Inflammatory macrophage treated with lipopolysaccharide for 4 hours (primary cell): ENCODE data around the gene CHST11.
"Not testable (repeated sequence)": the region's sequence is repeated elsewhere in the genome, so short reads cannot be mapped to it uniquely, and the experiment has no call there.

Experiments used
- DNase-seq: peaks from one replicate; pipeline ENCODE4 v3.0.0-alpha.2; 2020

CHST11 gene

DNA sequence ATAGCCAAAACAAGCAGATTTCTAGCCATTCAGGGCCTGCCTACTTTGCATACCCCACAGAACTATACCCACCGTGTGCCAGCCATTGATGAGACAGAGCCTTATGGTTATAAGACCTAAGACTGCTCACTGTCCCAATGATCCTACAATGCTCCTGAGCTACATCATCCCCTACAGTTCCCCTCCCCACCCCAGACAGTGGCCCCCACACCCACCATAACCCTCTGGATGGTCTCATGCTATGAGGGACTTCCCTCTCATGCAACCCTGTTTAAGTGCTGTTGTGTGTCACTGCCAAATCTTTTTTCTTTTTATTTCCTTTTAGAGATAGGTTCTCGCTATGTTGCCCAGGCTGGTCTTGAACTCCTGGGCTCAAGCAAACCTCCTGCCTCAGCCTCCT, 75.9 kb downstream of the CHST11 start:
- DNase-seq: peak; percentile 62

- DNase-seq: no peak
Measured at GRCh38 chr12:104533134-104533533, 76.4 kb downstream of the CHST11 start.

DNA sequence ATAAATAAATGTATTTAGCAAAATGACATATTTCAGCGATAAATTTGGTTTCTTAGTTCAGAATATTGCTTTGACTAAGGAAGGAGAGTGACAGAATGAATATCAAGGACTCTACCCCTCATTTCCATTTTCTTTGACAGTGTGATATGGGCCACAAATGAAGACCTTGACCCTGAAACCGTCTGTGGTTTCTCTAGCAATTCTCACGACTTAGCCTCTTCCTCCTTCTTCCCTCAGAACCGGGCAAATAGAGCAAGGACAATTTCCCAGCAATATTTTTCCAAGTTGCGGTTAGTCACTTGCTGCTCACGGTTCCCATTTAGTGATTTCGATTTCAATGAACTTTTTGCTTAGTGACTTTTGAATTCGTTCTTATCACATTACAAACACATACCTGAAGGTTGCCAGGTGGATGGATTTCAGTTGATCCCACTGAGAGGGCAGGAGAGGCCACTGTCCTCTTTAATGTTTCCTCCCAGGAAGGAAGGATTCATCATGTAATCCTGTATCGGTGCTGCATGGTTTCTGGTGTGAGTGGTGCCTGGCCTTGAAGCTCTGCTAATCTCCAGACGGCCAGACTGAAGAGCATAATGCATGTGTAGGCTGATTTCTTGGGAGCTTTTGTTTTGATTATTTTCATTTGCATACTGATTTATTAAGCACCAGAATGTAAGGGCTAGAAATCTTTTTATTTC, 77.6 kb downstream of the CHST11 start:
- DNase-seq: peak; percentile 22

DNA sequence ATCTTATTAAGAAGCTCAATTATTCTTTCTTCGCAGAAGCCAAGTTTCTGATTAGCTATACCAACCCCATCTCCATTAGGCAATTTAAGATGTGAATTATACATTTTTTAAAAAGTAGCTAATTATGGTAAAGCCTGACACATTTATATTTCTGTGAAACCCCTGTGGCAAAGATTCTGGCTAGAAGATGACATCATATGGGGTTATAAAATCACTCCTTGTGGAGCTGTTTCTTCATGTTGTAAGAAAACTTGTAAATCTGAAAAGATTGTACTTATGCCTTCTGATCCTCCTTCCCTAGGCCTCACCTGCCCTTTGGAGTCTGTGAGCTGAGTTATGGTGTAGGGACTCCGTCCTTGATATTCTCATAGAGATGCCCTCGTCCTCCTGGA, 78.1 kb downstream of the CHST11 start:
- no peak for DNase-seq

GRCh38 chr12:104535369-104535768, 78.6 kb downstream of the CHST11 start:
- no peak for DNase-seq

GRCh38 chr12:104536841-104537240, 80.1 kb downstream of the CHST11 start:
- DNase-seq: no peak

DNA sequence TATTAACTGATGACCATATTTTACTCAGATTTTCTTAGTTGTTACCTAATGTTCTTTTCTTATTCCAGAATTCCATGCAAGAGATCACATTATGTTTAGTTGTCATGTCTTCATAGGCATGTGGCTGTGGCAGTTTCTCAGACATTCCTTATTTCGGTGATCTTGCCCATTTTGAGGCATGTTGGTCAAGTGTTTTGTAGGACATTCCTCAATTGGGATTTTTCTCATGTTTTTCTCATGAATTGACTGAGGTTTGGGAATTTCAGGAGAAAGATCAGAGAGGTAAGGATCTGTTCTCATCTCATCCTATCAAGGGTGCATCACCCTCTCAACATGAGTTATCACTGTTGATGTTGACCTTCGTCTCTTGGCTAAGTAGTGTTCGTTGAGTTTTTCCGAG, 81.3 kb downstream of the CHST11 start:
- DNase-seq: no peak

DNA sequence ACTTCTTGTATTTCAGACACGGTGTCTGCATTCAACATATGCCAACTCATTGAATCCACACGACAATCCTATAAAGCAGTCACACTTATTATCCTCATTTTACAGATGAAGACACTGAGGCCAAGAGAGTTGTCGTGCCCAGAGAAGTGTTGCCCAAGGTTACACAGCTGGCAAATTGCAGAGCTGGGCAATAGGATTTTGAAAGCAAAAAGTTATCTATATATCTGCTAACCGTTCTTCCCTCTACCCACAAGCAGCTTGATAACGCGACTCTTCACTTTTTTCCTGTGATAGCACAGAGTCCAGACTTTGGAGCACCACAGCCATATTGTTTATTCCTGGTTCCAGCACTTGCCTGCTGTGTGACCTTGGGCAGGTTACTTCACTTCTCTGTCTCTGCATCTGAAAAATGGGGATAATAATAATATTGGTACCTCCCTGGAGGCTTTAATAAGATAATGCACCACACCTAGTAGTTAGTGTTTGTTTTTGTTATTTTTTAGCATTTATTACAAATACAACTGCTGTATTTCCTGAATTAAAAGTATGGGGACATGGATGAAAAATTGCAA, 82.2 kb downstream of the CHST11 start:
- no peak for DNase-seq

- DNase-seq: no peak
Measured at GRCh38 chr12:104544836-104545235, 88.1 kb downstream of the CHST11 start.

GRCh38 chr12:104546575-104546974, 89.8 kb downstream of the CHST11 start:
- peak; percentile 67 for DNase-seq

DNA sequence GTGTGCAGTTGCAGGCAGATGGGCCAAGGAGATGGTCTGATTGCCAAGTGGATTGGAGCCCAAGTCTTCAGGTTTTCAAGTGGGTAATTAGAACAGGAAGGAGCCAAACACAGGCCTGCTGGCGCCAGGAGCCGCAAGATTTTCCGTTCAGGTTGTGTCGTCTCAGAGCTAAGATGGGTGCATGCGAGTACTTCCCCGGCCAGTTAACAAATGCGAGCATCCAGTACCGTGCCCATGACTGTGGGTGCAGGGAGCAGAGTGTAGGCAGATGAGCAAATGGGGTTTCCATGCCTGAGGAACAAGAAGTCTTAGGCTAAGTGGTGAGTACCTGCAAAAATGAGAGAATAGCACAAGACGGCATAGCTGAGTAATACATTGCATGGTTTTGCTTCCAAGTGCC, 90.5 kb downstream of the CHST11 start:
- no peak for DNase-seq

- no peak for DNase-seq
Measured at GRCh38 chr12:104549815-104550480, 93.2 kb downstream of the CHST11 start.

- DNase-seq: no peak
Measured at GRCh38 chr12:104551313-104551931, 94.7 kb downstream of the CHST11 start.

DNA sequence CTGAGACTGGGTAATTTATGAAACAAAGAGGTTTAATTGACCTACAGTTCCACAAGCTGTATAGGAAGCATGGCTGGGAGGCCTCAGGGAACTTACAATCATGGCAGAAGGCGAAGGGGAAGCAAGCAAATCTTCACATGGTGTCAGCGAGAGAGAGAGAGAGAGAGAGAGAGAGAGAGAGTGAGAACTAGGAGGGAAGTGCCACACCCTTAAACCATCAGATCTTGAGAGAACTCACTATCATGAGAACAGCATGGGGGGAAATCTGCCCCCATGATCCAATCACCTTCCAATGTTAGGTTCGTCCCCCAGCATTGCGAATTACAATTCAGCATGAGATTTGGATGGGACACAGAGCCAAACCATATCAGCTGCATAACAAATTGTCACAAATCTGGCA, 96.7 kb downstream of the CHST11 start:
- DNase-seq: peak; percentile 39

GRCh38 chr12:104555648-104556047, 98.9 kb downstream of the CHST11 start:
- no peak for DNase-seq

DNA sequence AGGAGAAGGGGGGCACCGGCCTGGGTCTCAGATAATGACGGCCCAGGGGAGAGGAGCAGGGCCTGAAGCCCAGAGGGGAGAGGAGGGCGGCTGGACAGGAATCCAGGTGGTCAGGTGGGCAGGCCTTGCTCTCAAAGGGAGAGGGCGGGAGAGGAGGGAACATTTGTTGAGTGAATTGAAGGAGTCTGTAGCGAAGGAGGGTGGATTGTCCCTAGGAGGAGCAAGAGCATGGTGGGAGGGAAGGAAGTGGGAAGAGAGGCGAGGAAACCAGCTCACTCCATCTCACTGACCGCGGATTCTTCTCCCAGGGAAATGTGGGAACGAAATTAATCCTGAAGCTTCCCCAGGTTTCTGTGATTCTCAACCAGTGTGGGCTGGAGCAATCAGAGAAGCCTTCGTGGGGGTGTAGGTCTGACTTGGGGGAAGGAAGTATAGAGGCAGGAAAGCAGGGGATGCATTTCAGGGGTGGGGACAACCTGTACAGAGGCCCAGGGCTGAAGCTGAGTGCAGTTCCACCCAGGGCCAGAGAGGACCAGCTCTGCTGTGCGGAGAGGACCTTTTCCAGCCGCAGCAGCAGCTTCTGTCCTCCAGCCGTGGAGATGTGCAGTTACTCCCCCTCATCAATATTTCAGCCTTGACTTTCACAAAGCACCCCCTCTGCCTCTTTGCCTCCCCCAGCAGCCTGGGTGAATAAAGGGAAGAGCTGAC, 100.9 kb downstream of the CHST11 start:
- DNase-seq: no peak

GRCh38 chr12:104560881-104561280, 104.1 kb downstream of the CHST11 start:
- DNase-seq: peak; percentile 10

DNA sequence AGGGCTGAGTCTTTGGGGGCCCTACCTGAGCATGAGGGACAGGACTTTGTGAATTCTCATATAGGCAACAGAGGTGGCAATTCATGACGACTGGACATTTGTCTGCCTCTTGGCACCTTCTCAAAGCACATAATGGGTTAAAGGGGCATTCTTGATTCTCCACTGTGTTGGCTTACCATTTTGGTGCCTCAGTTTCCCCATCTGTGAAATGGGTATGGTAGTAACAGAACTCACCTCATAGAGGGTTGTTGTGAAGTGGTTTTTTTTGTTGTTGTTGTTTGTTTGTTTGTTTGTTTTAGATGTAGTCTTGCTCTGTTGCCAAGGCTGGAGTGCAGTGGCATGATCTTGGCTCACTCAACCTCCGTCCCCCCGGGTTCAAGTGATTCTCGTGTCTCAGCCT, 106.0 kb downstream of the CHST11 start:
- DNase-seq: no peak

DNA sequence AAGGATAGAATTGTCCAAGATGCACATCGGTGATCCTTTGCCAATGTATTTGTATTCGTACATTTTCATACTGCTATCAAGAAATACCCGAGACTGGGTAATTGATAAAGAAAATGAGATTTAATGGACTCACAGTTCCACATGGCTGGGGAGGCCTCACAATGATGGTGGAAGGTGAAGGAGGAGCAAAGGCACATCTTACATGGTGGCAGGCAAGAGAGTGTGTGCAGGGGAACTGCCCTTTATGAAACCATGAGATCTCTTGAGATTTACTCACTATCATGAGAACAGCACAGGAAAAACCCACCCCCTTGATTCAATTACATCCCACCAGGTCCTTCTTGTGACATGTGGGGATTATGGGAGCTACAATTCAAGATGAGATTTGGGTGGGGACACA, 107.9 kb downstream of the CHST11 start:
- DNase-seq: not testable (repeated sequence)

GRCh38 chr12:104565606-104566243, 109.0 kb downstream of the CHST11 start:
- no peak for DNase-seq

DNA sequence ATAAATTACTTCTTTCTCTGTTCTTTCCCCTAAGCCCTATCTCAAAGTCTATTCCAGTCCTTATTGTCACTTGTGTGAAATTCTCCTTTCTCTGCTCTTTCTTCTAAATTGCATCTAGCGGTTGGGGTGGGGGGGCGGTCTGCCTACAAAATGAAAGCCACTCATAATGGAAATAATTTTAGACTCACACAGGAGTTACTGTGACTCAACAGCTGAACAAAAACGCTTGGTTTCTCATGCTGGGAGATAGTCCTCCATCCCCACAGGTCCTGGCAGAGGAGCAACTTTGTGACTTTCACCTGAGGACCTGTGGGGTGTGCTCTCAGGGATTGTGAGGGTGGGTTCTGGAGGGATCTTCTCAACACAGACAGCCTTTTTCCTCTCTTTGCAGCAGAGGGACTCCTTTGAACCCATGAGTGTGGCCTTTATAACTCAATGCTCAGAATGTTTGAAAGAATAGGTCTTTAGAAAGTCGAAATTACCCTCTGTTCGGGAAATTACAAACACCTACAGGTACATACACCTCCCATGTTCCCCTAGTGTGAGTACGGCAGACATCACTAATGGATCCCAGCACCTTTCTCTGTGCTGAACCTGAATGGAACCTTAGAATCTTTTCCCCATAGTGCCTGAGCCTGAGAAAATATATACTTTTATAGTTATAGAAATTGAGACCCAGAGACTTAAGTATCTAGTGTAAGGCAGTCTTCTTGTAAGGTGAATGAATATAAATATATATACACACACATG, 109.7 kb downstream of the CHST11 start:
- DNase-seq: no peak
